Measurements from ENCODE around the gene PSMD6.

The PSMD6 gene

DNA sequence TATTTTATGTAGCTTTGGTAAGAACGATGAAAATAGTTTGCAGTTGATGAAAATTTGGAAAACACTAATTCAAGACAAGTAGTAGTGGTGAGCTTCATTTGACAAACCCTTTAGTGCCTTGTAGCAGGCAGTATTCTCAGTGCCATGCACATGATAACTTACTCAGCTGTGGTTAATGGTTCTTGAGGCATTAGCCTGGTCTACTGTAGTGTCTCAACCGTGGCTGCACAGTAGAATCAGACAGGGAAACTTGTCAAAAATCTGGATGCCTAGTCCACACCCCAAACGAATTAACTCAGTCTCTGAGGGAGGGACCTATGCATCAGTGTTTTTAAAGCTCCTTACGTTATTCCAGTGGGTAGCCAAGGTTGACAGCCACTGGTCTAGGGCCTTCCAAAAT is 45.4 kb downstream of the PSMD6 start:
- DNase-seq (ENCODE audit: low read depth, low spot score), result no peak

DNA sequence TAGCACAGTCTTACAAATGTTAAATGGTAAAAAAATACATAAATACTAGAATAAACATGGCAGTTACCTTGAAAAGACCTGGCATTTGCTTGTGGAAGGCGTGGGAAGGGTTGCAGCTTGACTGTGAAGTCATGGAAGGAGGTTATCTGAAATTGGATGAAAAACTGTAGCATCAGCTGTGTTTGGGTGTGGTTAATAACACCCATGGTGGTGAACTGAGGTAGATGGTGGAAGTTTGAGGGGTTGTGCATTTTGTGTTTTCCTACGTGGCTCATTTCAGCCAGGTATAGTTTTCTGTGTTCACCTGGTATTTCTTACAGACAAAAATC is 46.5 kb downstream of the PSMD6 start:
- DNase-seq (ENCODE audit: low read depth, low spot score), result no peak

- peak; percentile 60 for DNase-seq (ENCODE audit: low read depth, low spot score)
Observed at GRCh38 chr3:63976161-63976871, 47.0 kb downstream of the PSMD6 start.

DNA sequence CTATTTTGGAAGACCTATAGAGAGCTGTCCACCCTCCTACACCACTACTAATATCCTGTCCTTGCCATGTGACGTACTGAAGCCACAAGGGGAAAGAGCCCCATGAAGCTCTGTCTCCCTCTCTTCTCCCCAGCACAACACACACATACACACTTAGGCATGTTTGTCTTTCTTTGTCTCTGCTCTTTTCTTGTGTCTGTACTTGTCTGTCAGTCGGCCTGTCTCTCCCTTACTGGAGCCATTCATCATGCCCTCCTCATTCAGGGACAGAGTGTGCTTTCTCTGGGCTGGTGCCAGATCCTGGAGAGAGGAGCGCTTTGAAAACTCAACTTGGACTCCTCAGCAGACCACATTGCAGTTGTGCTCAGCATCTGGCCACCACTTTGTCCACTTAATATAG is 47.6 kb downstream of the PSMD6 start:
- peak; percentile 45 for DNase-seq (ENCODE audit: low read depth, low spot score)

GRCh38 chr3:63974451-63974850 is 48.8 kb downstream of the PSMD6 start:
- no peak for DNase-seq (ENCODE audit: low read depth, low spot score)

DNA sequence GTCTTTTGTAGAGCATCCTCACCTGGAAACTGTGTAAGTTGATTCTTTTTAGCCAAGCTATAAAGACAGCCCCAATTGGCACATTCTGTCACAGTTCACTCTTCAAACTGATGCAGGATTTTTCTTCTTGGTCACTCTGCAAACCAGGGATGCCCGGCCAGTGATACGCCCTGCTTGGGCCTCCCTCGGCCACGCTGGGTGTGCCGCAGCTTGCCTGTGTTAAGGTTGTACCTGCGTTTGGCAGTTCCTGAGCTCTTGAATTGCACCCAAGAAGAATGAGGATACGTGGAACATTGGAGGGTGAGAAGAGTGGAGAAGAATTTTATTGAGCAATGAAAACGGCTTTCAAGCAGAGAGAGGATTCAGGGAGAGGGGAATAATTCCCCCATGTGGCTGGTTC is 49.9 kb downstream of the PSMD6 start:
- no peak for DNase-seq (ENCODE audit: low read depth, low spot score)

DNA sequence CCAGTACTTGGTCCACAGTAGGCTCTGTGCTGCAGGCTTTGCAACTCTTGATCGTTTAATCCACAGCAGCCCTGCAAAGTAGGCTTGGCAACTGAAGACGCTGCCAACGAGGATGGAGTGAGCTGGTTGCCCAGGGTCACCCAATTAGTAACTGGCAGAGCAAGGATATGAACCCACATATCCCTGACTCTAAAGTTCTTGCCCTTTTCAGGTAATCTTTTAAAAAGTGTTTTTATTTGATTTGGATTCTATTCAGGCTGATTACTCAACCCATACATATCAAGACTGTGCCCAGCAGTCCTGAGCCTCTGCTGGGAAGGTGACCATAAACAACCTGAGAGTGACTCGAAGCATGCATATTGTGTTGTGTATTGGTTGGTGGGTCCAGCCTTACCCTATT is 50.3 kb downstream of the PSMD6 start:
- DNase-seq (ENCODE audit: low read depth, low spot score), result no peak

DNA sequence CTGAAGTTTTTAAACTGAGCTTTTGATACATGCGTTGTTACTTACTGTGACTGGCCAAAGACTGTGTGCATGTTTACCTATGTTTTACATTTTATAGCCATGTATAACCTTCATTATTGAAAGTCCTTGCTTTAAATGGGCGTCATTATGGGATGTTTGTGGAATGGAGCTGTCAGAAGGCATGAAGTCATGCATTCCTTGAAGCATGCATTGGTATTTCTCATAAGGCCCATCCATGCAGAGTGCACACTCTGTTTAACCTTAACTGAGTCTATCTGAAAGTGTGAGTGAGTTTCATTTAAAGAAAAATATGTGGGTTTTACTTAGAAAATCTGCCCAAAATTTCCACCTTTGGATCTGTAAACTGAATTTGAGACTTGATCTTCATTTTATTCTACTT is 51.1 kb downstream of the PSMD6 start:
- no peak for DNase-seq (ENCODE audit: low read depth, low spot score)

GRCh38 chr3:63970631-63971475 is 52.4 kb downstream of the PSMD6 start:
- DNase-seq (ENCODE audit: low read depth, low spot score), result no peak

GRCh38 chr3:63969876-63970275 is 53.4 kb downstream of the PSMD6 start:
- no peak for DNase-seq (ENCODE audit: low read depth, low spot score)

GRCh38 chr3:63968612-63969350 is 54.5 kb downstream of the PSMD6 start:
- DNase-seq (ENCODE audit: low read depth, low spot score), result no peak

DNA sequence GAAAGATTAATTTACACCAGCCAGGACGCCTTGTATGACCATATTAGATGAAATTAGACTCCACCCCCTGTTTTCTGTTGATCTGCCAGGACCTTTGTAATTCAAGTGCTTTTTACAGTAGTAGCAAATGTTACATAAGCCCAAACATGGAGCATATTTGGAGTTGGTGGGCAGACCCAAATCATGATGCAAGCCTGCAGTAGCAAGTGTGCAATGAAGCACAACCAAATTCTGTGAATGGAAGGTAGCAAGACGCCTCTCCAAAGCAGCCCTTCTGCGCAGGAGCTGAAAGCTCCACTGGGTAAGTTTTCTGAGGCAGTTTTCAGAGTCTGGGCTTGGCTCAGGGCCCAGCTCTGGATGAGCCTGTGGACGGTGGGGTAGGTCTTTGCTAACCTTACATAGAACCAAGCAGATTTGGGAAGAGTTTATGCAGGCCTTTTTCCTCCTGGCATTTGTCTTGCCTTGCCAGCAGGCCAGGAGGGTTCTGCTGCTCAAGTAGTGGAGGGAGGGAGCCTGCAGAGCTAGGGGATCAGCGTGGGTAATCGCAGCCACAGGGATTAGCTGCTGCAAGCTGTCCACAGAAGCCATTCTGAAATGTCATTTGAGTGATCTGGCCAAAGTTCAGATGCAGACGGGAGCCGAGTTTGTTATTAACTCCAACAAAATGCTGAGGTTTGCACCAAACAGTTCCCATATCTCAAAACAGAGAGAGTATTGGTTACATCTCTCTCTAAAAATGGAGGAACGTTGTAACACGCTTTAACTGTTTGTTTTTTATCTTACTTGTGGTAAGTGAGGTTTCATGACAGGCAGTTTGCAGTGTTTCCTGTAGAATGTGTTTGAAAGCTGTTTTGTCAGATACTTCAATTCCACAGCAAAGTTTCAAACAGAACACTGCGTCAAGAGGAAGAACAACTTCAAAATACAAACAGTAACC is 55.4 kb downstream of the PSMD6 start:
- no peak for DNase-seq (ENCODE audit: low read depth, low spot score)

DNA sequence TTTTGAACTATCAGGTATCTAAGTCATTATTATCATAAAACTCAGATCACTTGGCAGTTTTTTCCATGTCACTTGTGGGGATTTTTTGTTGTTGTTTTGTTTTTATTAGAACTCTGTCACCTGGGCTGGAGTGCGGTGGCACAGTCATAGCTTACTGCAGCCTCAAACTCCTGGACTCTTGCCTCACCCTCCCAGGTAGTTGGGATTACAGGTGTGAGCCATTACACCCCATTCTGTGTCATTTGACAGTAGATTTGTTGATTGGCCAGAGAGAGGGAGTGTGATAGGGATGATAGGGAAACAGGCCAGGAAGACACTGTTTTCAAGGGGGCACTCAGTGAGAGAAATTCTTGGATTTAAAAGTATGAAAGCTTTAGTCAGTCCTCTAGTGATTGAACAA is 56.4 kb downstream of the PSMD6 start:
- no peak for DNase-seq (ENCODE audit: low read depth, low spot score)

DNA sequence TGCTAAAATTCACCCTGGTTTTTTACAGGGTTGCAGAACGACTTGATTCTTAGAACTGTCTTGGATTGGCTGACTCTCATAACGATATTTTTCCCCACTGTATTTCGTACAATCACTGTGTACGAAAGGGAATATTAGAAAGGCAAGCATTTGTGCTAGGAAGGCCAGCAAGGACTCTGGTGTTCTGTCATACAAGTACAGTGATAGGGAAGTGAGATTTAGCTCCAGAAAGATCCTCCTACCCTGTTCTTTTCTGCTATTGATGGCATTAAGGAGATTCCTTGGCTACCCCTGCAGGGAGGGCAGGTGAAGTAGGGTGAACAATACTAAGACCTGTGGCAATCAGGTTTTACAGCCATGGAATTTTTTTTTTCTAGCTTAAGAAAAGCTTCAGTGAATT is 57.3 kb downstream of the PSMD6 start:
- DNase-seq (ENCODE audit: low read depth, low spot score), result no peak

GRCh38 chr3:63964681-63965485 is 58.4 kb downstream of the PSMD6 start:
- no peak for DNase-seq (ENCODE audit: low read depth, low spot score)

DNA sequence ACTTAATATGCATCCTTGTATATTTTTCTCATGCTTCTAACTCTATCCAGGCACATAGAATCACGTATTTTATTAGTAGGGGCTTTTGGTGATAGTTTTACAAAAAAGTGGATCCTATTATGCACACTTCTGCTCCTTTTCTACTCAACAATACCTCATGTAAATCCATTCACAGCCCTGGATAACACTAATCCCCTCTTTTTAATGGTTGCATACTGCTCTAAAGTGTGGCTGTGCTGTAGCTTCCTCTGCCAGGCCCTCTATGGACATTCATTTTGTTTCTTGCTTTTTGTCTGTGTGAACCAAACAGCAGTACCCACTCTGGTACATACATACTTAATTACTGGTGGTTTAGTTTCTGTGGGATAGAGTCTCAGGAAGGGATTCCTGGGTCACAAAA is 59.8 kb downstream of the PSMD6 start:
- no peak for DNase-seq (ENCODE audit: low read depth, low spot score)

- DNase-seq (ENCODE audit: low read depth, low spot score), result no peak
Observed at GRCh38 chr3:63961891-63962290, 61.4 kb downstream of the PSMD6 start.
